K562 (cell line): ENCODE results near the gene MAP4K1. TPM values are rescaled to one million over a fixed set of nuclear protein-coding genes. Genes with fewer than 3 reads are reported as not detected.

ENCODE experiments used
- BDP1 ChIP-seq: IDR thresholded peaks from 3 replicates; pipeline ENCODE4 v1.6.1; 2011; ENCODE audit not compliant: insufficient read length, insufficient read depth
- BRF2 ChIP-seq: IDR thresholded peaks from 3 replicates; pipeline ENCODE4 v1.6.1; 2011; ENCODE audit warnings: borderline replicate concordance, mild to moderate bottlenecking; ENCODE audit not compliant: insufficient read length, insufficient read depth
- CREM ChIP-seq: IDR thresholded peaks from 2 replicates; pipeline ENCODE4 v1.6.1; 2014; ENCODE audit warnings: antibody characterized with exemption, low read depth
- SMARCB1 ChIP-seq: IDR thresholded peaks from 2 replicates; pipeline ENCODE4 v1.6.1; 2011; ENCODE audit warnings: improper control_type of control experiment, low read depth; ENCODE audit not compliant: insufficient read length
- SP1 ChIP-seq: sonication (generic); formaldehyde crosslinking; IDR thresholded peaks from 2 replicates; pipeline ENCODE4 v1.8.1; 2022; ENCODE audit warnings: mild to moderate bottlenecking, missing genetic modification reagents
- ZNF133 ChIP-seq: fragments of 250-450 bp; sonication (Bioruptor Pico); IDR thresholded peaks from 2 replicates; pipeline ENCODE4 v1.4.0; 2020; ENCODE audit warnings: mild to moderate bottlenecking
- ZNF140 ChIP-seq: fragments of 250-450 bp; sonication (Bioruptor Pico); IDR thresholded peaks from 2 replicates; pipeline ENCODE4 v1.8.0; 2021; ENCODE audit warnings: moderate library complexity, mild to moderate bottlenecking, inconsistent platforms
- ZNF589 ChIP-seq: fragments of 200-800 bp; sonication (Bioruptor generic); IDR thresholded peaks from 2 replicates; pipeline ENCODE4 v1.6.1; 2016; ENCODE audit warnings: low read depth, missing genetic modification characterization, missing compliant biosample characterization
- polyA plus RNA-seq, 8 experiments: library from polyadenylated mRNA; depleted of rRNA in 4 of 8; stranded (reverse) in 5 of 8; unstranded in 3 of 8; fragments of >200 nt; fragmentation: Nextera tagmentation in 2 of 8; fragmentation: Illumina TruSeq in 1 of 8; extraction: Ambion mirVana in 2 of 8; extraction: Trizol in 1 of 8; gene quantifications; 2 replicates each; pipeline versions ENCODE4 v1.2.1 to v1.2.3, GENCODE V29; 2011 to 2014; ENCODE audit warnings: inconsistent platforms in 1 of 8, missing spikeins in 1 of 8
- total RNA-seq, 7 experiments: library from RNA; depleted of rRNA in 6 of 7; stranded (reverse); fragments of >200 nt in 6 of 7; fragmentation: Illumina TruSeq in 2 of 7; extraction: Trizol in 2 of 7; gene quantifications; 2 replicates each; pipeline versions ENCODE4 v1.2.1 to v1.2.3, GENCODE V29; 2011 to 2021; ENCODE audit warnings: low replicate concordance in 1 of 7
- TF ChIP-seq, protein P1 (sequence below): fragments of 450-650 bp; IDR thresholded peaks from 2 replicates; pipeline ENCODE4 v1.6.1; 2016; ENCODE audit warnings: mild to moderate bottlenecking, moderate library complexity
- TF ChIP-seq, protein P2 (sequence below), 2 experiments: fragments of 450-650 bp; IDR thresholded peaks; 2 replicates each; pipeline ENCODE4 v1.6.1; 2018; ENCODE audit warnings: mild to moderate bottlenecking in 2 of 2, low read depth in 1 of 2; ENCODE audit not compliant: partially characterized antibody in 2 of 2

Gene MAP4K1
- total and polyA plus RNA-seq, 9 of the 15 experiments (the other 6 are each of a cell fraction or from before 2014, with no cell fraction given), result 0.14 to 3.2 (median 0.73) TPM; not detected in 1

GRCh38 chr19:38619361-38620174 lies 1.8 kb upstream of the MAP4K1 start (continued):
- TF ChIP-seq, protein P1, sequence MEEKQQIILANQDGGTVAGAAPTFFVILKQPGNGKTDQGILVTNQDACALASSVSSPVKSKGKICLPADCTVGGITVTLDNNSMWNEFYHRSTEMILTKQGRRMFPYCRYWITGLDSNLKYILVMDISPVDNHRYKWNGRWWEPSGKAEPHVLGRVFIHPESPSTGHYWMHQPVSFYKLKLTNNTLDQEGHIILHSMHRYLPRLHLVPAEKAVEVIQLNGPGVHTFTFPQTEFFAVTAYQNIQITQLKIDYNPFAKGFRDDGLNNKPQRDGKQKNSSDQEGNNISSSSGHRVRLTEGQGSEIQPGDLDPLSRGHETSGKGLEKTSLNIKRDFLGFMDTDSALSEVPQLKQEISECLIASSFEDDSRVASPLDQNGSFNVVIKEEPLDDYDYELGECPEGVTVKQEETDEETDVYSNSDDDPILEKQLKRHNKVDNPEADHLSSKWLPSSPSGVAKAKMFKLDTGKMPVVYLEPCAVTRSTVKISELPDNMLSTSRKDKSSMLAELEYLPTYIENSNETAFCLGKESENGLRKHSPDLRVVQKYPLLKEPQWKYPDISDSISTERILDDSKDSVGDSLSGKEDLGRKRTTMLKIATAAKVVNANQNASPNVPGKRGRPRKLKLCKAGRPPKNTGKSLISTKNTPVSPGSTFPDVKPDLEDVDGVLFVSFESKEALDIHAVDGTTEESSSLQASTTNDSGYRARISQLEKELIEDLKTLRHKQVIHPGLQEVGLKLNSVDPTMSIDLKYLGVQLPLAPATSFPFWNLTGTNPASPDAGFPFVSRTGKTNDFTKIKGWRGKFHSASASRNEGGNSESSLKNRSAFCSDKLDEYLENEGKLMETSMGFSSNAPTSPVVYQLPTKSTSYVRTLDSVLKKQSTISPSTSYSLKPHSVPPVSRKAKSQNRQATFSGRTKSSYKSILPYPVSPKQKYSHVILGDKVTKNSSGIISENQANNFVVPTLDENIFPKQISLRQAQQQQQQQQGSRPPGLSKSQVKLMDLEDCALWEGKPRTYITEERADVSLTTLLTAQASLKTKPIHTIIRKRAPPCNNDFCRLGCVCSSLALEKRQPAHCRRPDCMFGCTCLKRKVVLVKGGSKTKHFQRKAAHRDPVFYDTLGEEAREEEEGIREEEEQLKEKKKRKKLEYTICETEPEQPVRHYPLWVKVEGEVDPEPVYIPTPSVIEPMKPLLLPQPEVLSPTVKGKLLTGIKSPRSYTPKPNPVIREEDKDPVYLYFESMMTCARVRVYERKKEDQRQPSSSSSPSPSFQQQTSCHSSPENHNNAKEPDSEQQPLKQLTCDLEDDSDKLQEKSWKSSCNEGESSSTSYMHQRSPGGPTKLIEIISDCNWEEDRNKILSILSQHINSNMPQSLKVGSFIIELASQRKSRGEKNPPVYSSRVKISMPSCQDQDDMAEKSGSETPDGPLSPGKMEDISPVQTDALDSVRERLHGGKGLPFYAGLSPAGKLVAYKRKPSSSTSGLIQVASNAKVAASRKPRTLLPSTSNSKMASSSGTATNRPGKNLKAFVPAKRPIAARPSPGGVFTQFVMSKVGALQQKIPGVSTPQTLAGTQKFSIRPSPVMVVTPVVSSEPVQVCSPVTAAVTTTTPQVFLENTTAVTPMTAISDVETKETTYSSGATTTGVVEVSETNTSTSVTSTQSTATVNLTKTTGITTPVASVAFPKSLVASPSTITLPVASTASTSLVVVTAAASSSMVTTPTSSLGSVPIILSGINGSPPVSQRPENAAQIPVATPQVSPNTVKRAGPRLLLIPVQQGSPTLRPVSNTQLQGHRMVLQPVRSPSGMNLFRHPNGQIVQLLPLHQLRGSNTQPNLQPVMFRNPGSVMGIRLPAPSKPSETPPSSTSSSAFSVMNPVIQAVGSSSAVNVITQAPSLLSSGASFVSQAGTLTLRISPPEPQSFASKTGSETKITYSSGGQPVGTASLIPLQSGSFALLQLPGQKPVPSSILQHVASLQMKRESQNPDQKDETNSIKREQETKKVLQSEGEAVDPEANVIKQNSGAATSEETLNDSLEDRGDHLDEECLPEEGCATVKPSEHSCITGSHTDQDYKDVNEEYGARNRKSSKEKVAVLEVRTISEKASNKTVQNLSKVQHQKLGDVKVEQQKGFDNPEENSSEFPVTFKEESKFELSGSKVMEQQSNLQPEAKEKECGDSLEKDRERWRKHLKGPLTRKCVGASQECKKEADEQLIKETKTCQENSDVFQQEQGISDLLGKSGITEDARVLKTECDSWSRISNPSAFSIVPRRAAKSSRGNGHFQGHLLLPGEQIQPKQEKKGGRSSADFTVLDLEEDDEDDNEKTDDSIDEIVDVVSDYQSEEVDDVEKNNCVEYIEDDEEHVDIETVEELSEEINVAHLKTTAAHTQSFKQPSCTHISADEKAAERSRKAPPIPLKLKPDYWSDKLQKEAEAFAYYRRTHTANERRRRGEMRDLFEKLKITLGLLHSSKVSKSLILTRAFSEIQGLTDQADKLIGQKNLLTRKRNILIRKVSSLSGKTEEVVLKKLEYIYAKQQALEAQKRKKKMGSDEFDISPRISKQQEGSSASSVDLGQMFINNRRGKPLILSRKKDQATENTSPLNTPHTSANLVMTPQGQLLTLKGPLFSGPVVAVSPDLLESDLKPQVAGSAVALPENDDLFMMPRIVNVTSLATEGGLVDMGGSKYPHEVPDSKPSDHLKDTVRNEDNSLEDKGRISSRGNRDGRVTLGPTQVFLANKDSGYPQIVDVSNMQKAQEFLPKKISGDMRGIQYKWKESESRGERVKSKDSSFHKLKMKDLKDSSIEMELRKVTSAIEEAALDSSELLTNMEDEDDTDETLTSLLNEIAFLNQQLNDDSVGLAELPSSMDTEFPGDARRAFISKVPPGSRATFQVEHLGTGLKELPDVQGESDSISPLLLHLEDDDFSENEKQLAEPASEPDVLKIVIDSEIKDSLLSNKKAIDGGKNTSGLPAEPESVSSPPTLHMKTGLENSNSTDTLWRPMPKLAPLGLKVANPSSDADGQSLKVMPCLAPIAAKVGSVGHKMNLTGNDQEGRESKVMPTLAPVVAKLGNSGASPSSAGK, result no peak
- no peak for TF ChIP-seq ZNF589 (CRISPR knock-in tag)
- TF ChIP-seq ZNF140 (CRISPR knock-in tag), result no peak
- no peak for TF ChIP-seq SMARCB1
- TF ChIP-seq, protein P2, sequence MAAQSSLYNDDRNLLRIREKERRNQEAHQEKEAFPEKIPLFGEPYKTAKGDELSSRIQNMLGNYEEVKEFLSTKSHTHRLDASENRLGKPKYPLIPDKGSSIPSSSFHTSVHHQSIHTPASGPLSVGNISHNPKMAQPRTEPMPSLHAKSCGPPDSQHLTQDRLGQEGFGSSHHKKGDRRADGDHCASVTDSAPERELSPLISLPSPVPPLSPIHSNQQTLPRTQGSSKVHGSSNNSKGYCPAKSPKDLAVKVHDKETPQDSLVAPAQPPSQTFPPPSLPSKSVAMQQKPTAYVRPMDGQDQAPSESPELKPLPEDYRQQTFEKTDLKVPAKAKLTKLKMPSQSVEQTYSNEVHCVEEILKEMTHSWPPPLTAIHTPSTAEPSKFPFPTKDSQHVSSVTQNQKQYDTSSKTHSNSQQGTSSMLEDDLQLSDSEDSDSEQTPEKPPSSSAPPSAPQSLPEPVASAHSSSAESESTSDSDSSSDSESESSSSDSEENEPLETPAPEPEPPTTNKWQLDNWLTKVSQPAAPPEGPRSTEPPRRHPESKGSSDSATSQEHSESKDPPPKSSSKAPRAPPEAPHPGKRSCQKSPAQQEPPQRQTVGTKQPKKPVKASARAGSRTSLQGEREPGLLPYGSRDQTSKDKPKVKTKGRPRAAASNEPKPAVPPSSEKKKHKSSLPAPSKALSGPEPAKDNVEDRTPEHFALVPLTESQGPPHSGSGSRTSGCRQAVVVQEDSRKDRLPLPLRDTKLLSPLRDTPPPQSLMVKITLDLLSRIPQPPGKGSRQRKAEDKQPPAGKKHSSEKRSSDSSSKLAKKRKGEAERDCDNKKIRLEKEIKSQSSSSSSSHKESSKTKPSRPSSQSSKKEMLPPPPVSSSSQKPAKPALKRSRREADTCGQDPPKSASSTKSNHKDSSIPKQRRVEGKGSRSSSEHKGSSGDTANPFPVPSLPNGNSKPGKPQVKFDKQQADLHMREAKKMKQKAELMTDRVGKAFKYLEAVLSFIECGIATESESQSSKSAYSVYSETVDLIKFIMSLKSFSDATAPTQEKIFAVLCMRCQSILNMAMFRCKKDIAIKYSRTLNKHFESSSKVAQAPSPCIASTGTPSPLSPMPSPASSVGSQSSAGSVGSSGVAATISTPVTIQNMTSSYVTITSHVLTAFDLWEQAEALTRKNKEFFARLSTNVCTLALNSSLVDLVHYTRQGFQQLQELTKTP (IDR thresholded peaks at IDR 0.05; ENCODE audit: low read depth in 1 of 2, partially characterized antibody in 2 of 2), result no peak
- TF ChIP-seq BRF2, result no peak
- no peak for TF ChIP-seq CREM
- TF ChIP-seq ZNF133 (CRISPR knock-in tag), result no peak
- TF ChIP-seq SP1 (CRISPR knock-in tag), result peak; percentile 38; the same call in 1 of the 2 replicates
- no peak for TF ChIP-seq BDP1
